Neural cell (in vitro differentiated cells): Measurements from ENCODE around the gene GTPBP10. TPM values are rescaled to one million over a fixed set of nuclear protein-coding genes. Genes with fewer than 3 reads are reported as not detected.

ENCODE experiments used
- H2AFZ ChIP-seq: fragments of 200-600, 300-800 bp; sonication (generic), shearing (Covaris generic); 2 replicates; pipeline ENCODE4 v1.6.0; 2014; ENCODE audit warnings: low read depth, mild to moderate bottlenecking, antibody characterized with exemption, low read length, moderate library complexity
- H3F3A ChIP-seq: fragments of 200-600 bp; shearing (Covaris generic); 2 replicates; pipeline ENCODE4 v1.6.1; 2016; ENCODE audit warnings: mild to moderate bottlenecking, moderate library complexity, mixed read lengths, antibody characterized with exemption, low read length; ENCODE audit not compliant: insufficient read depth, poor library complexity, severe bottlenecking
- H3K27ac ChIP-seq: fragments of 200-600, 300-800 bp; sonication (generic), shearing (Covaris generic); 2 replicates; pipeline ENCODE4 v1.5.1; 2014; ENCODE audit warnings: mild to moderate bottlenecking, low read length, moderate library complexity
- H3K27me3 ChIP-seq: fragments of 300-800, 200-600 bp; sonication (generic), shearing (Covaris generic); 2 replicates; pipeline ENCODE4 v1.6.0; 2014; ENCODE audit warnings: mild to moderate bottlenecking, low read depth, low read length, moderate library complexity; ENCODE audit not compliant: insufficient read depth
- H3K36me3 ChIP-seq: fragments of 300-800, 200-600 bp; sonication (generic), shearing (Covaris generic); 2 replicates; pipeline ENCODE4 v1.5.1; 2014; ENCODE audit warnings: mild to moderate bottlenecking, antibody characterized with exemption, low read length, moderate library complexity; ENCODE audit not compliant: insufficient read depth
- H3K4me2 ChIP-seq: fragments of 300-800, 200-600 bp; sonication (generic), shearing (Covaris generic); 2 replicates; pipeline ENCODE4 v1.6.0; 2014; ENCODE audit warnings: mild to moderate bottlenecking, low read length
- H3K4me3 ChIP-seq: fragments of 300-800, 200-600 bp; sonication (generic), shearing (Covaris generic); 2 replicates; pipeline ENCODE4 v1.5.1; 2014; ENCODE audit warnings: mild to moderate bottlenecking, low read length, moderate library complexity
- H3K79me2 ChIP-seq: fragments of 200-600 bp; shearing (Covaris generic); replicated peaks from 2 replicates; pipeline ENCODE4 v1.6.0; 2014; ENCODE audit warnings: mild to moderate bottlenecking, low read length, moderate library complexity; ENCODE audit not compliant: insufficient read depth
- H3K9ac ChIP-seq: fragments of 300-800, 200-600 bp; sonication (generic), shearing (Covaris generic); 2 replicates; pipeline ENCODE4 v1.6.1; 2016; ENCODE audit warnings: mild to moderate bottlenecking, low read length, mixed read lengths
- H3K9me2 ChIP-seq: fragments of 200-600 bp; shearing (Covaris generic); 2 replicates; pipeline ENCODE4 v1.6.1; 2016; ENCODE audit warnings: mild to moderate bottlenecking, low read length, mixed read lengths; ENCODE audit not compliant: insufficient read depth
- H3K9me3 ChIP-seq: fragments of 200-600, 300-800 bp; sonication (generic), shearing (Covaris generic); 2 replicates; pipeline ENCODE4 v1.6.1; 2016; ENCODE audit warnings: mild to moderate bottlenecking, mixed run types, low read length, moderate library complexity, mixed read lengths
- H4K20me1 ChIP-seq: fragments of 200-600 bp; shearing (Covaris generic); 2 replicates; pipeline ENCODE4 v1.6.1; 2016; ENCODE audit warnings: mild to moderate bottlenecking, mixed run types; ENCODE audit not compliant: insufficient read depth
- CTCF ChIP-seq: fragments of 450-650 bp; IDR thresholded peaks from 2 replicates; pipeline ENCODE4 v1.5.1; 2014; ENCODE audit warnings: antibody characterized with exemption, mild to moderate bottlenecking, moderate library complexity; ENCODE audit not compliant: poor library complexity, severe bottlenecking
- EP300 ChIP-seq: fragments of 450-650 bp; conservative IDR thresholded peaks from 2 replicates; pipeline ENCODE4 v1.6.1; 2014; ENCODE audit warnings: antibody characterized with exemption, mild to moderate bottlenecking, moderate library complexity; ENCODE audit not compliant: poor library complexity, severe bottlenecking
- EZH2 ChIP-seq: fragments of 200-600, 300-800 bp; shearing (Covaris generic), sonication (generic); IDR thresholded peaks from 2 replicates; pipeline ENCODE4 v1.6.1; 2014; ENCODE audit warnings: antibody characterized with exemption, low read length, borderline replicate concordance, mild to moderate bottlenecking; ENCODE audit not compliant: insufficient read depth, poor library complexity, severe bottlenecking
- MXI1 ChIP-seq: fragments of 450-650 bp; conservative IDR thresholded peaks from 2 replicates; pipeline ENCODE4 v1.6.1; 2014; ENCODE audit warnings: antibody characterized with exemption, mild to moderate bottlenecking; ENCODE audit not compliant: poor library complexity, severe bottlenecking
- POLR2AphosphoS5 ChIP-seq: IDR thresholded peaks from 2 replicates; pipeline ENCODE4 v1.6.1; 2012
- RAD21 ChIP-seq: fragments of 450-650 bp; conservative IDR thresholded peaks from 2 replicates; pipeline ENCODE4 v1.6.1; 2014; ENCODE audit warnings: antibody characterized with exemption, mild to moderate bottlenecking, moderate library complexity
- REST ChIP-seq: IDR thresholded peaks from 2 replicates; pipeline ENCODE4 v1.6.1; 2012; ENCODE audit warnings: borderline replicate concordance
- SMC3 ChIP-seq: fragments of 450-650 bp; conservative IDR thresholded peaks from 2 replicates; pipeline ENCODE4 v1.6.1; 2014; ENCODE audit warnings: antibody characterized with exemption, mild to moderate bottlenecking, moderate library complexity; ENCODE audit not compliant: poor library complexity
- TAF1 ChIP-seq: IDR thresholded peaks from 2 replicates; pipeline ENCODE4 v1.6.1; 2012; ENCODE audit warnings: low read depth
- polyA plus RNA-seq: library from polyadenylated mRNA; depleted of rRNA; stranded (reverse); fragments of >200 nt; gene quantifications from 2 replicates; pipeline ENCODE4 v1.2.3, GENCODE V29; 2014

GTPBP10 gene
- polyA plus RNA-seq, 1 donor from 2014 or later: 22.8 TPM

GRCh38 chr7:90383422-90383821 lies 36.9 kb downstream of the GTPBP10 start:
- Histone ChIP-seq H3K9ac (no peak overlapping the region), H4K20me1 (no peaks in the 10 kb centered on the region), H3K27ac (no peak overlapping the region)

GRCh38 chr7:90383861-90384260 lies 37.3 kb downstream of the GTPBP10 start:
- no peak overlapping the region for H3K4me3 ChIP-seq
- no peaks in the 10 kb centered on the region for H3K9me2 ChIP-seq
- H3F3A ChIP-seq: no peaks in the 10 kb centered on the region
- no peak overlapping the region for H2AFZ ChIP-seq
- H3K27me3 ChIP-seq: no peaks in the 10 kb centered on the region
- TF ChIP-seq RAD21 (no peak), EZH2 (no peak), MXI1 (no peak), TAF1 (no peak), EP300 (no peak), SMC3 (no peak), CTCF (no peak), REST (no peak), POLR2AphosphoS5 (no peak)
- H3K4me2 ChIP-seq: no peak overlapping the region
- peaks cover 24% of the 10 kb centered on the region for H3K36me3 ChIP-seq
- no peaks in the 10 kb centered on the region for H4K20me1 ChIP-seq
- no peak overlapping the region for H3K9ac ChIP-seq
- peaks cover 4% of the 10 kb centered on the region for H3K9me3 ChIP-seq
- no peak overlapping the region for H3K27ac ChIP-seq
- H3K79me2 ChIP-seq: no peaks in the 10 kb centered on the region

More at GRCh38 chr7:90383422-90383821, 36.9 kb downstream of the GTPBP10 start:
- Histone ChIP-seq H3K9me3 (peaks cover 4% of the 10 kb centered on the region), H3K79me2 (no peaks in the 10 kb centered on the region), H3K4me3 (no peak overlapping the region), H3F3A (no peaks in the 10 kb centered on the region), H3K27me3 (no peaks in the 10 kb centered on the region), H2AFZ (no peak overlapping the region), H3K36me3 (peaks cover 24% of the 10 kb centered on the region), H3K4me2 (no peak overlapping the region), H3K9me2 (no peaks in the 10 kb centered on the region)
- no peak for TF ChIP-seq REST
- no peak for TF ChIP-seq TAF1
- no peak for TF ChIP-seq RAD21
- TF ChIP-seq POLR2AphosphoS5: no peak
- no peak for TF ChIP-seq EZH2
- no peak for TF ChIP-seq SMC3
- TF ChIP-seq MXI1: no peak
